COR-L47 (cell line): Measurements from ENCODE around the gene SPACDR.
A peak's percentile ranks its signal among the peaks of the same experiment; 100 is the strongest.

Source experiments
- DNase-seq: peaks from one replicate; lab custom pipeline; 2025; lab: John Stamatoyannopoulos, UW

Gene SPACDR

DNA sequence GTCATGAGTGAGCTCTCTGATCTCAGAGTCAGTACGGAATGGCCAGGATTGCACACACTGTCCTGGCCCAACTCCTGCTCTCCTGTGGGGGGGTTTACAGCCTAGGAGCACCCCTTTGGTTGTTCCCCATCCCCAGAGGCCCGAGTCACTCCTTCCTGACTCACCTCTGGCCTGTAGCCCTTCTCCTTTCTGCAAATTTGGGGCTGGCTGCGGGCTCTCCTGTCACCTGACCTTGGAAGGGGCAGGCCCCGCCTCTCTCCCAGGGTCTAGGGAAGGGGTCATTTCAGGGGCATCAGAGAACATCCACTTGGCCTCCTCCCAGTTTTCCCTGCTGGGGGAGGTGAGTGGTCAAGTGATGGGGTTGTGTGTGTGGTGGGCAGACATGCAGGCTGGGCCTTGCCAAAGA, 21.4 kb upstream of the SPACDR start:
- DNase-seq, result no peak

DNA sequence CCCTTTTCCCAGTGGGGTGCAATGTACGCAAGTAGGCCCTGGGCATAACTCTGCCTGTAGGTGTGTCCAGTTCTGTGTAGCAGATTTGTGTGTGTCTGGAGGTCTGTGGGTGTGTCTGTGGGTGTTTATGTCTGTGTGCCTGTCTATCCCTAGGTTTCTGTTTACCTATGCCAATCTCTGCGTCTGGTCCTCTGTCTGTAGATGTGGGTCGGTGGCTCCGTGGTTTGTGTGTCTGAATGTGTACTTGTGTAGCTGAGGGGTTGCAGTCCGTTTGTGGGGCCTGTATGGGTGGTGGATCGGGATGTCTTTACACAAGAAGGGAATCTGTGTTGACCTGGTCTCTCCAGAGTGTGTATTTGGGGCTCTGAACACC, 20.6 kb upstream of the SPACDR start:
- DNase-seq, result no peak

DNA sequence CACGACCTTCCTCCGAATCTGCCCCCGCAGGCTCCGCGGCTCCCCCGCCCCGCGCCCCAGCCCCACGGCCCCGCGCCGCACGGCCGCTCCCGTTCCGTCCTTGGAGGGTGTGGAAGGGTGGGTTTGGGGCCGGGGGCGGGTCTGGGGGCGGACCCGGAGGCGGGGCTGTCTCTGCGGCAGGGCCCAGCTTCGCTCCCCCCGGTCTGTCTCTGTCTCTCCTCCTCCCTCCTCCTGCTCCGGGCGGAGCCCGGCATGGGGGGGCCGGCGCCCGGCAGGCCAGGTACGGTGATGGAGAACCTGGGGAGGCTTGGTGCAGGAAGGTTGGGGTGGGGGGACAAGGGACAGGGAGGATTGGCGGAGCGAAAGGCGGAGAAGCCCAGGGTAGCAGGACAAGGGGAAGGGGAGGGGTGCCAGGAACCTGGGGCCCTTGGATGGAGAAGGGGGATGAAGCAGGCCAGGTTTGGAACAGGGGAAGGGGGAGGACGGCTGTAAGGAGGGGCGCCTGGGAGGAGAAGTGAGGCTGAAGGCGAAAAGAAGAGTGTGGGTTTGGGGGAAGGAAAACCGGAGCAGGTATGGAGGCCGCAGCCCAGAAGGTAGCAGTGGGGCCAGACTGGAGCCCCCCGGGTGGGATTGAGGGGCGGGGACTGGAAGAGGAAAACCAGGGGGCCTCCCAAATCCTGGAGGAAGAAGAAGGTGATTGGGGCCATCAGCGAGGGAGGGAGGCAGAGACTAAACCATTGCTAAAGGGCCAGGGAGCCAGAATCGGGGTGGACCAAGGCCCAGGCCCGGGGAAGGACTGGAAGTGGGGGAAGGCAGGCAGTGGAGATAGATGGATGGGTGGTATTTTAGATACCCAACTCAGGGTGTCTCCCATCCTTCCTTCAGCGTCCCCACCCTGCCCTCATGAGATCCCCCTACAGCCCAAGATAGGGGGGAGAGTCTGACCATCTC, 19.9 kb upstream of the SPACDR start, which contains the start of gene NYAP1:
NYAP1 (plus strand) TSS at position 206 of the 951 bp plus-strand sequence. CDS start 1,385 bp downstream, outside the sequence.
- DNase-seq, result peak; percentile 49

- DNase-seq, result peak; percentile 49
Observed at GRCh38 chr7:100483090-100483721, 19.1 kb upstream of the SPACDR start.

DNA sequence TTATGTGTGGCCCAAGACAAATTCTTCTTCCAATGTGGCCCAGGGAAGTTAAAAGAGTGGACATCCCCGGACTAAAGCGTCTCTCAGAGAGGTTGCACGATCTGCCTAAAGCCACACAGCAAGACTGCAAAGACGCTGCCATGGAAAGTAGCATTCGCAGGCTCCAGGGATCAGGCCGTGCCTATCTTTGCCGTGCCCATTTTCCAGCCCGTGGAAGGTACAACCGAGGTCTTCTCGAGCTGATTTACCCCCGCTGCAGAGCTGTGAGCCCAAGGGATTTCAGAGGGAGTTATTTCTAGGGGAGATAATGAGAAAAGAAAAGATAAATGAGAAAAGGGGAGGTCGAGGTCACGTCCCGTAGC, 18.6 kb upstream of the SPACDR start:
- no peak for DNase-seq

DNA sequence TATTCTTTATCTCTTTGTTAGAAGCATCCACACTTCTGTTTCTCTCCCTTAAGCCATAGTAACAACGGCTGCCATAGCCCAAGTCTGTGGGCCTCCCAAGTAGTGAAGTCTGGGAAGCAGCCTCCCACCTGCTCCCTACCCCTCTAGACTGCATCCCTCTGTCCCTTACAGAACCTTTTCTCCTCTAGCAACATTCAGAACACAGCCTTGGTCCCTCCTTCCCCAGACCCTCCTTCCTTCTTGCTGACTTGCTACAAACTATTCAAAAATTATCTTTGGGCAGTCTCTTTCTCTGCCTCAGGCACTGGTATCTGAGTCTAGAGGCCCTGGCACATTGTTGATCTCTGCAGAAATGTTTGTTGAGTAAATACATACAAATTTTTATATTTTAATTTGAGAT, 17.4 kb upstream of the SPACDR start:
- DNase-seq, result no peak

DNA sequence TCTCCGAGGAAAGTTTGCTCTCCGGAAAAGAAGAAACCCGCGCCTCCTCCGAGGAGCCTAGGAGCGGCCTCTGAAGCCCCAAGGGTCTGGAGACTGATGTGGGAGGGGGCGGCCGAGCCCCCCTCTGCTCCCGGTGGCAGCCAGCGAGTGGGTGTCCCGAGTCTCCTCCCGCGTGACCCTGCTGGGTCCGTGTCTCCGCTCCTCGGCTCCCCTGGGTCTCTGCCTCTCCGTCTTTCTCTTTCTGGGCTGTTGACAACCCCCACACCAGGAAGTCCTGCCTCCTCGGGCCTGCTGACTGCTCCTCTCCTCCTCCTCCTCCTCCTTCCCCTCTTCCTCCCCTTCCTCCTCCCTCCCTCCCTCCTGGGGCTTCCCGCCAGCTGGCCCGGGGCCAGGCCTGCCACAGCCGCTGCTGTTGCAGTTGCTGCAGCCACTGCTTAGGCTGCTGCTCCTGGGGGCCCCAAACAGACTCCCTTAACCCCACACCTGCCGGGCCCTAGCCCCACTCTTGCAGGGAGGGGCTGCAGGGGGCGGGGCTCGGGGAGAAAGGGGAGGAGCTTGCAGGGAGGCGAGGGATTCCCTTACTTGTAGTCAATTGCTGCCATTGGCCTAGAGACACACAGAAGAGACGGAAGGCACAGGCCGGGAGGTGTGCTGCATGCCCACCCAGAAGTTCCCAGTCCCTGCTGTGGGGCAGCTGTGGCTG, 15.0 kb upstream of the SPACDR start, which contains the start of gene TSC22D4:
TSC22D4 (minus strand) TSS at position 257 of the 703 bp plus-strand sequence. CDS start 1,176 bp downstream, outside the sequence.
- peak; percentile 77 for DNase-seq

- DNase-seq, result no peak
Observed at GRCh38 chr7:100477871-100478267, 13.8 kb upstream of the SPACDR start.

DNA sequence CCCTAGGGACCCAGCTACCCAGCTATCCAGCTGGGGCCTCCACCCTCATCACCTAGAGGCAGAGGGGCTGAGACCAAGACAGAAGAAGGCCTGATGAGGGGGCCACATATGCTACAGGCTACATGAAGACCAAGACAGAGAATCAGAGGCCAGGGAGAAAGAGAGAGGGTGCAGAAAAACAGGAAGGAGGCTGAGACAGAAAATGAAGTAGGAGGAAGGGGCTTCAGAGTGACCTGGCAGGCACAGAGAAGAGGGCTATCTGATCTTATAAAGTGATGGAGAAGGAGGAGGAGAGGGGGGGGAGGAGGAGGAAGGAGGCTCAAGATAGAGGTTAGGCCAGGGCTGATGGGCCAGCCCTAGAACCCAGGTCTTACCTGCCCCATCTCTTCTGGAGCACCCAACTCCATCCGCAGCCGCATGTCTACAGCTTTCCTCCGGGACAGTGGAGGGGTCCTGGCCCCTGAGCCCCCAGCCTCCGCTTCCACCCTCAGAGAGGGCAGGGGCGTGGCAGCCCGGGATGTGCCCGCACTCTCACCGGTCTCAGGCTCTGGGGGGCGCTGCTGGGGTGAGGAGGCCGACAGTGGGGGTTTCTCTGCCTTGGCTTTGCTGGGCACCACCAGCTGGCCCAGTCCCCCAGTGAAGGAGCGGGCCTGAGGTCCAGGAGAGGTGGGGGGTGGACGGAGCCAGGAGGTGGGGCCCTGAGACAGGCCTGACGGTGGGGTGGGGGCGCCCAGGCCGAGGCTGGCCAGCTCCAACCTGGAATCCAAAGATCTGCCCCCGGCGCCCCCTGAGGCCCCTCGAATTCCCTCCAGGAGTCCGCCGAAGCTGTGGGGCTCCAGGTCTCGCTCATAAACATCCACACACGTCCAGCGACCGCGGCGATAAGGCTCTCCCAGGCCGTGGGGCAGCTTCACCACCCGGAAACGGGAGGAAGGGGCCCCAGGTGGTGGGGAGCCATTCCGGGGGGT, 13.1 kb upstream of the SPACDR start:
- DNase-seq, result no peak

GRCh38 chr7:100476101-100476780, 12.2 kb upstream of the SPACDR start:
- DNase-seq, result no peak

DNA sequence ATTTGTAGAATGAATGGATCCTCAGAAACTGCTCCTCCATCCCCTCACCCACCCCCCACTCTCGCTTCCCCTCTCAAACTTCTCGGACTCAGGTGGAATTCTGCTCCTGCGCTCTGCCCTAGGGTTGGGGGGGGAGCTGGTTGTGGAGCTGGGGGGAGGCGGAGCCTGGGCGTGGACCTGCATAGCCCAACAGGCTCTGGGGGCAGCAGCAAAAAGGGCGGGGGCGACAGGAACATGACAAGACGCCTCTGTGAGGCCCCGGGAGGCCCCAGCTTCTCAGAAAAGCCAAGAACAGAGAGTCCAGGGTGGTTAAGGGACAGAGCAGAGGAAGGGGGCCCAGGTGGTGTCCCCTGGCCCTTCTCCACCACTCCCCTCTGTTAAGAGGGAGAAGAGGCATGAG, 11.5 kb upstream of the SPACDR start:
- no peak for DNase-seq

GRCh38 chr7:100472854-100473499, 8.9 kb upstream of the SPACDR start:
- no peak for DNase-seq

GRCh38 chr7:100472121-100472851, 8.2 kb upstream of the SPACDR start:
- no peak for DNase-seq

DNA sequence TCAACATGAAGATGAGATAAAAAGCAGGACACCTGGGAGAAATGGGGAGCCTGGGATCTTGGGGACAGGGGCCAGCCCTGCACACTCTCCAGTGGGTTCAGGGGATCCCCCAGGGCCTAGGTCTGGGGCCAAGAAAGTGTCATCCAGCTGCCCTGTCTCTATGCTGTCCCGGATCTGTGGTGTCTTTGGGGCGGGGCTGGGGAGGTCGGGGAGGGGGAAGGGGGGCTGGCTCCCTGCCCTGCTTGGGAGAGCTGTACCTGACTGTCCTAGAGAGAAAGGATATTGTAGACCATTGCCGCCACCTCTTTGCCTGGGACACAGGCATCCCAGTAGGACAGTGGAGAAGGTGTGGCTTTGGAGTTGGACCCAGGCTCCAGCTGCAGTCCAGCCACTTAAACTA, 7.0 kb upstream of the SPACDR start:
- no peak for DNase-seq

DNA sequence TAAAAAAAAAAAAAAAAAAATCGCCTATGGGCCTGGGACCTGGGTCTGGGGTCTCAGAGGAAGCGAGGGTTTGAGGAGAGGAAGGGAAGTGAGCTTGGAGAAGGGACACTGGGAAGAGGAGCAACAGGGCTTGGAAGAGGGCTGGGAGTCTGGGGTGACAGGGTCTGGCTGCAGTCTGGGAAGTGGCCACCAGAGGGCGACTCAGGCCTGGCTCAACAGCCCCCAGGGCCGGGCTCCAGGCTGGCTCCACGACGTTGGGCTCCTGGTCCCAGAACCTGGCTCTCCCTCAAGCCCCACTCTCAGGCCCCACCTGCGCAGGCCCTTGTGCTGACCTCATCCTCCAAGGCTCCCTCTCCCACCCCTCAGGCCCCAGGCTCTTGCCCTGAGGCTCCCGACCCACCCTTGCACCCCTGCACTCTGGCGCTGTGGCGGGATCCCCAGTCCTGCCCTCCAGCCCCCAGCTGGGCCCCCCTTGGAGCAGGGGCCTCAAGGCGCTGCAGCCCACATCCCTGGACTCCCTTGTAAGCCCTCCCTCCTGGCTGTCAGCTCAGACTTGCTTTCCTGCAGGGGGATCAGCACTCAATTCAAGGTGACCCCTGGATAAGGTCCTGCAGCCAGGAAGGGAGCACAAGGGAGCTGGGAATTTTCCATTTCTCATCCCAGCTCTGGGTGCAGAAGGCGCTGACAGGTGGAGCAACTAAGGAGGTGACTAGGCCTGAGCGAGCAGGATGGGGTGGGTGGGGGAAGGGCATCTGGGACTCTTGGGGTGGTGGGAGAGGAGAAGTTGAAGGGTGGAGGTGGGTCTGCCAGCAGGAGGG, 5.4 kb upstream of the SPACDR start:
- DNase-seq, result peak; percentile 80

DNA sequence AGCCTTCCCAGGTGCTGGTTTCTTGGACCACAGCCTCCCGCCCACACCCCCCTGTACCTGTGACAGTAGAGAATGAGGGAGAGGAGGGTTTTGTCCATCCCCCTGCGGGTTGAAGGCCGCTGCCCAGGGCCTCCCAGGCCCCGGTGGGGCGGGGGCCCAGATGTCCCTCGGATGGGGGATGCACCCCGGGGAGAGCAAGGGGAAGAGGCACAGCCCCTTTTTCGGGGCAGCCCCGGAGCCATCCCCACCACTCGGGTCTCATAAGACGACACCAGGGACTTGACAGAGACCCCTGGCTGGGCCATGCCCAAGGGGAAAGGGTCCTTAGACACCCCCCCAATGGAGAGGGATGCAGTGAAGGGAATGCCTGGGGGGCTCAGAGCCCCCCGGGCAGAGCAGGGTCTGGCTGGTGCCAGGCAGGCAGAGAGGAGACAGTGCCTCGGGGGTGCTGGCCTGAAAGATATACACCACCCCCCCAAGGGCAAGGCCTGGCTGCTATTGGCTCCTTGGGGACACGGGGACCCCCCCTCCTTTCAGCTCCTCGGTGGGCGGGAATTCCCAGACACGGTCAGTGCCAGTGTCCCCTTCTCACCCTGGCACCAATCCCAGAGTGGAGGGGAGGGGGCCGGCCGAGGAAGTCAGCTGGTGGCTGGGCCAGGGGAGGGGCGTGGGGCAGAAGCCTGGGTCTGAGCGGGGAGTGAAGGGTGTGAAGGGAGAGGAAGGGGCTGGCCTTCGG, 3.7 kb upstream of the SPACDR start:
- DNase-seq, result no peak

- DNase-seq, result no peak
Observed at GRCh38 chr7:100466653-100467605, 2.9 kb upstream of the SPACDR start.
